T-helper 2 cell treated with Interferon-gamma antibody and Interleukin-4, amounts not matched to agents 5 μg/mL and 100 μg/mL, for 36 hours (primary cell): ENCODE data around the gene KIFC3.
"Not testable (repeated sequence)": the region's sequence is repeated elsewhere in the genome, so short reads cannot be mapped to it uniquely, and the experiment has no call there.

Experiments used
- DNase-seq: peaks from one replicate; pipeline ENCODE4 v3.0.0; 2021; ENCODE audit warnings: low spot score
- H3K27ac Mint-ChIP-seq: one replicate; pipeline ENCODE4 v1.8.0; 2021; ENCODE audit warnings: mild to moderate bottlenecking, mixed read lengths
- H3K27me3 Mint-ChIP-seq: one replicate; pipeline ENCODE4 v1.8.0; 2021; ENCODE audit warnings: low read depth, mixed read lengths
- H3K36me3 Mint-ChIP-seq: one replicate; pipeline ENCODE4 v1.8.0; 2021; ENCODE audit warnings: low read depth, mixed read lengths
- H3K4me1 Mint-ChIP-seq: one replicate; pipeline ENCODE4 v1.8.0; 2021; ENCODE audit warnings: low read depth, mixed read lengths
- H3K4me3 Mint-ChIP-seq: one replicate; pipeline ENCODE4 v1.8.0; 2022; ENCODE audit warnings: mild to moderate bottlenecking, moderate library complexity, mixed read lengths
- H3K9me3 Mint-ChIP-seq: one replicate; pipeline ENCODE4 v1.8.0; 2021; ENCODE audit warnings: mixed read lengths

The KIFC3 gene

DNA sequence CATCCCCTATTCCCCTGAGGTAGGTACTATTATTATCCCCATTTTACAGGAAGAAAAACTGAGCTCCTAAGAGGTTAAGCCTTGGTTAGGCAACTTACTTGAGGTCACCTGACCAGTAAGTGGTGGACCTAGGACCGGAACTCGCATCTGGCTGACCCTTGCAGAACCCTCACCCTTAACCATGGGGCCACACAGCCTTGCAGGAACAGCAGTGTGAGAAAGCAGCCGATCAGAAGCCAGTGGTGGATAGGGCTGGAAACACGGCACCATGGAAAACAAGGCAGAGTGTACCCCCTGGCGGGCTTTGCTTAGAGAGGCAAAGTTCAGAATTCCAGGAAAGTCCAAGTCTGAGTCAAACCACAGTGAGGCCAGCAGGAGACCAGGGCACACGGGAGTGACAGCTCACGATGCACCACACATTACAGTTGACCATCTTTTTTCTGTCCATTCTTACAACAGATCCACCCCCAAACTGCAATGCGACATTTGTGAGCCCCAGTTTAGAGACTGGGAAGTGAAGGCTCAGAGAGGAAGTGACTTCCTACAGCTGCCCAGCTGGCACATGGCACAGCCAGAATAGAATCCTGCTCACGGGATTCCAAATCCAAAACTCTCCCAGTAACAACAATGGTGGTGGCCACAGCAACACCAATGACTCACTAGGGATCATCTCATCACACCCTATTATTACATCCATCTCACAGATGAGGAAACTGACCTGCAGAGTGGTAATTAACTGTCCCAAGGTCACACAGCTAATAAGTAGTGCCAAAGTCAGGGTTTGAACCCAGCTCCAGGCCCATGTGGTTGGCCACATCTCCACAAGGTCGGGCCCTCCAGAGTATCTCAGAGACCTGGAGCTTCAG, 20.3 kb downstream of the KIFC3 start:
- Mint-ChIP-seq H3K9me3 (no peaks in the 10 kb centered on the region), H3K4me1 (no peaks in the 10 kb centered on the region), H3K4me3 (no peak overlapping the region), H3K27me3 (peaks cover 2% of the 10 kb centered on the region), H3K27ac (no peak overlapping the region), H3K36me3 (no peaks in the 10 kb centered on the region)
- no peak for DNase-seq

DNA sequence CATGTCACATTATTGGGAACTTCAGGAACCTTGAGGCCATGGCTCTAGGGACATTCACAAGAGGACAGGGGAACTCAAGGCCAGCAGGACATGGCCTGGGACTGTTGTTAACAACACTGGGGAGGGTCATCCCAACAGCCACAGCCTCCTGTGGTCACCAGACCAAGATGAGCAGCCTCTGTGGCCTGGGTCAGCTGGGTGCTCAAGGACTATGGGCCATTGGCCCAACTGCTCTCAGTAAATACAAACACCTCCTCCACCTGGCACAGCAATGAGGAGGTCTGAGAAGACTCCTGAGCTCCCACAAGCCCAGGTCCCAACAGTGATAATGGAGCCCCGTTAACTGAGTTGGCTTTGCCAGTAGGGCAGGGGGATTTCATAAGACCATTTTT, 20.9 kb downstream of the KIFC3 start:
- Mint-ChIP-seq H3K27me3 (peaks cover 2% of the 10 kb centered on the region), H3K4me1 (no peaks in the 10 kb centered on the region), H3K9me3 (no peaks in the 10 kb centered on the region), H3K36me3 (no peaks in the 10 kb centered on the region), H3K4me3 (no peak overlapping the region), H3K27ac (no peak overlapping the region)
- no peak for DNase-seq

DNA sequence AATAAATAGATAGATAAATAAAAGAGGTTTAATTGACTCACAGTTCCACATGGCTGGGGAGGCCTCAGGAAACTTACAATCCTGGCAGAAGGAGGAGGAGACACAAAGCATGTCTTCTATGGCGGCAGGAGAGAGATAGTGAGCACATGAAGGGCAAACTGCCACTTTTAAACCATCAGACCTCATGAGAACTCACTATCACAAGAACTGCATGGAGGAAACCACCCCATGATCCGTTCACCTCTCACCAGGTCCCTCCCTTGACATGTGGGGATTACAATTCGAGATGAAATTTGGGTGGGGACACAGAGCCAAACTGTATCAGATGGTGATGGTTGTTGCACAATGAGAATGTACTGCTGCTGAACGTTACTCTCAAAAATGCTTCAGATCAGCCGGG, 22.5 kb downstream of the KIFC3 start:
- H3K27me3 Mint-ChIP-seq, H3K4me1 Mint-ChIP-seq, H3K9me3 Mint-ChIP-seq, H3K36me3 Mint-ChIP-seq, H3K4me3 Mint-ChIP-seq, DNase-seq, H3K27ac Mint-ChIP-seq: not testable (repeated sequence)

DNA sequence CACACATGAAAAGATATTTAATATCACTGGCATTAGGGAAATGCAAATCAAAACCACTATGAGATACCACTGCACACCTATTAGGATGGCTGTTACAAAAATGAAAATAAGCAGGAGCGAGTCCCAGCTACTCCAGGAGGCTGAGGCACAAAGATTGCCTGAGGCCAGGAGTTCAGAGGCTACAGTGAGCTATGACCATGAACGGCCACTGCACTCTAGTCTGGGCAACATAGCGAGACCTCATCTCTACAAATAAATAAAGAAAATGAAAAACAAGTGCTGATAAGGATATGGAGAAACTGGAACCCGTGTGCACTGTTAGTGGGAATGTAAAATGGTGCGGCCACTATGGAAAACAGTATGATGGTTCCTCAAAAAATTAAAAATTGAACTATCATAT, 23.6 kb downstream of the KIFC3 start:
- Mint-ChIP-seq H3K4me3 (no peak overlapping the region), H3K27ac (no peak overlapping the region), H3K27me3 (peaks cover 2% of the 10 kb centered on the region), H3K9me3 (no peaks in the 10 kb centered on the region), H3K36me3 (no peaks in the 10 kb centered on the region), H3K4me1 (no peaks in the 10 kb centered on the region)
- DNase-seq, result no peak

DNA sequence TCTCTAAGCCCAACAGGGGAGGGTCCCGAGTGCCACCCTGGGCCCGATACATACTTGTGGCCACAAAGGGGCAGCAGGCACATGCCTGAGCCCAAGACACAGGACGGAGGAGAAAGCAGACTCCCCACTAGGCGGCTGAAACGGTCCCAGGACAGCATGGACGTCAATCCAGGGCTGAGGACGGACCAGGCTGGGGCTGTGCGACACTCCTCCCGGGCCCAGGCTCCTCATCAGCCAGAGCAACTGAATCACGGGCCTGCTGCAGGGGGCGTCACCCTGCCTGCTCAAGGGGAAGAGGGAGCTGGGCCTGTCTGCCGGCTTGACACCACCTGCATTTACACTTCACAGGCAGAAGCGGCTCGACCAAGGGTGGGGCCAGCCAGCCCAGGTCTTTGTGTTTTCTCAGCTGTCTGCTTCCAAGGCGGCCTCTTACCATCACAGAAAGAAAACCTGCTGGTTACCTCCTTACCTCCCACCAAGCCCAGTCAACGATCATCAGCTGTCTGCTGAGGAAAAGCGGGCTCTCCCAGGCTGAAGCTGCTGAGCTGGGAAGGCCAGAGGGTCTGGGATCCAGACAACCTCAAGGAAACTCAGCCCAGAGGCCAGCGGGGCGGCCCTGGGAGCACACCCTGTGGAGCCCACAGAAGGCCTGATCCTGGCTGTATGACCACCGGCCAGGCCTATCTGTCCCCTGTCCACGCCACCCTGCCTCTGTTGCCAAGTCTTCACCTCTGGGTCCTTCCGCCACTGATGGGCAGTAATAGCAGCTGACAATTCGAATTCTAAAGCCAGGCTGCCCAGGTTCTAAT, 26.4 kb downstream of the KIFC3 start:
- peaks cover 2% of the 10 kb centered on the region for H3K27me3 Mint-ChIP-seq
- H3K36me3 Mint-ChIP-seq, result no peaks in the 10 kb centered on the region
- no peak overlapping the region for H3K4me3 Mint-ChIP-seq
- H3K9me3 Mint-ChIP-seq, result no peaks in the 10 kb centered on the region
- H3K4me1 Mint-ChIP-seq, result no peaks in the 10 kb centered on the region
- no peak for DNase-seq
- H3K27ac Mint-ChIP-seq, result no peak overlapping the region

DNA sequence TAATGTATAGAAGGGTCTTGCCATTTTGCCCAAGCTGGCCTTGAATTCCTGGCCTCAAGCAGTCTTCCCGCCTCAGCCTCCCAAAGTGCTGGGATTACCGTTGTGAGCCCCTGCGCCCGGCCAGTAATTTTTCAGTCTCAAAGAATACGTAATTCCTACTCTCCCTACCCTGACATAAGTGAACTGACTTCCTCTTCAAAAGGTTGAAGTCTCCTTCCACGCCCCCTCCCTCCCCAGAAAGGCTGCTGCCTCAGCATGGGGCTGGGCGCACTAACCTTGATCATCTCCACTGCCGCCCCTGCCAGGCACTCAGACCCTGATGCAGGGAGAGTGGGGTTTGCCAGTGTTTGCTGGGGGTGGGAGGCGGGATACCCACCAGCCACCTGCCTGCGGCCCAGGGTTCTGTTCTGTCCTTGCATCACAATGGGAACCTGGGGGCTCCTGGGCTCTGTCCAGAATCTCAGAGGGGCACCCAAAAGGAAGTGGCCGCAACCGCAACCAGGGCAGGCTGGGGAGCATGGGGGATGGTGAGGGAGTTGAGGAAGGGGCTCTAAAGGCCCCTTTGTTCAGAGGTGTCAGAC, 27.5 kb downstream of the KIFC3 start:
- Mint-ChIP-seq H3K36me3 (no peaks in the 10 kb centered on the region), H3K4me3 (no peak overlapping the region), H3K27me3 (peaks cover 2% of the 10 kb centered on the region), H3K9me3 (no peaks in the 10 kb centered on the region), H3K27ac (no peak overlapping the region), H3K4me1 (no peaks in the 10 kb centered on the region)
- no peak for DNase-seq

DNA sequence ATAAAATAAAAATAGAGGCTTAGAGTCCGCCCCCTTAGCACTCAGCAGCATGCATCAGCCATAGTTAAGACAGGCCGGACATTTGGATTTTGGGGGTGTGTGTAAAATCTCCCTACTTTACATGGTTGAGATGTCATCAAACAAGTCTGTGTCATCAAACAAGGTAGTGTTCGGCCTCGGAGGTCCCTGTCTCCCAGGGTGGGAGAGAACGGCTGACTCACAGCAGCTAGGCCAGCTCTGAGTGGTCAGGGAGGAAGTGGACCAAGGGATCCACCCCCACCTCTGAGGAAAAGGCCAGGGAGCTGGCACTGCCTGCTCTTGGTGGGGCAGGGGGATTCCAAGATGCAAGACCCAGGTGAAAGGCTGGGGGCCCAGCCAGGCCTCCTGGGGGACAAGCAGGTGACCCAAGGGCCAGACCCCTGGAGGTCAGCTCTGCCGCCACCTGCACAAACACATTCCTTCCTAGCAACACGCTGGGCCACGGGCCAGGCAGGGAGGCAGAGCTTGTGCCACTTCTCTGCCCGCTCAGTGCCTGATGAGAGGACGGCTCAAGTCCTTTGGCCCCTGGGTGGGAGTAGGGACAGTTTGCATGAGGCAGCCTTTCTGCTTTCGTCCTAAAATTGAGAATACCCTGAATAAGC, 28.5 kb downstream of the KIFC3 start:
- Mint-ChIP-seq H3K9me3 (no peaks in the 10 kb centered on the region), H3K4me1 (no peaks in the 10 kb centered on the region), H3K4me3 (no peak overlapping the region), H3K27ac (no peak overlapping the region), H3K27me3 (no peaks in the 10 kb centered on the region), H3K36me3 (no peaks in the 10 kb centered on the region)
- no peak for DNase-seq

DNA sequence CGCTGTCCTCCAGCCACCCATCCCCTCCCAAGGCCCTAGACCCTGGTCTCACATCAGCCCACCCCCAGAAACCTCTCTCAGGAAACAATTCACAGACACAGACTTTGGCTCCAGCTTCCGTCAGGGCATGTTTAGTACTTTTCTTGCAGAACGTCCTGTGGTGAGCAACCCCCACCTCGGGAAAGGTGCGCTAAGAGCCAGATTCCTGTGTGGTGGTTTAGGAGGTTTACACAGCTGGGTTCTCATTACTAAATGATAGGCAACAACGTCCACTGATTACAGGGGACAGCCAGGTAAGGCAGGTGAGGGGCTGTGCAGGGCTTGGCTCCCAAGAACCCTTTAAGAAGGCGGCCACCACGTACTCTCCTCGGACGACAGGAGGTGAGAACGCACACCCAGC, 29.3 kb downstream of the KIFC3 start:
- H3K27me3 Mint-ChIP-seq, result no peaks in the 10 kb centered on the region
- no peaks in the 10 kb centered on the region for H3K36me3 Mint-ChIP-seq
- no peaks in the 10 kb centered on the region for H3K4me1 Mint-ChIP-seq
- no peak overlapping the region for H3K4me3 Mint-ChIP-seq
- DNase-seq, result no peak
- H3K9me3 Mint-ChIP-seq, result no peaks in the 10 kb centered on the region
- no peak overlapping the region for H3K27ac Mint-ChIP-seq

DNA sequence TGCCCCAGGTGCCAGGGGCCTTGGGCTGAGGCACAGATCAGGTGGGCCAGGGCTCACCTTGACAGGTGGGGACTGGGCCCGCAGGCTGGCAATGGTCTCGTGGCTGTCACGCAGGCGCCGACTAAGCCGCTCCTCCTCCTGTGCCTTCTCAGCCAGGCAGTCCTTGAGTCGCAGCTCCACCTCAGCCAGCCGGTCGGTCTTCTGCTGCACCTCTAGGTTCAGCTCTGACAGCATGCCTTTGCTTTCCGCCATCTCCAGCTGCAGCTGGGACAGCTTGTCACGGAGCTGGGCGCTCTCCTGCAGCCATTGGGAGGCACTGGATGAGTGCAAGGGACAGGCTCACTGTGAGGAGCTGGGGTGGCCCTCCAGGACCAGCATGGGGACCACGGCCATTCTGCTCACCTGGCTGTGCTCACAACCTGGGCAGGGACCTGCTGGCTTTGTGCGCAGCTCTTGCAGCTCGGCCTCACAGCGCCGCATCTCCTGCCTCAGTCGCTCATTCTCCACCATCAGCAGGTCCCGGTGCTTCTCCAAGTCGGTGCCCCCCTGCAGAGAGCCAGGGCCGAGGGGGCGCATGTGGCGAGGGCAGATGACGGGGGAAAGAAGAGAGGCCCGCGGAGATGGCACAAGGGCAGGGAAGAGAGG, 31.0 kb downstream of the KIFC3 start:
- Mint-ChIP-seq H3K36me3 (no peaks in the 10 kb centered on the region), H3K27me3 (no peaks in the 10 kb centered on the region), H3K27ac (no peak overlapping the region), H3K9me3 (no peaks in the 10 kb centered on the region), H3K4me3 (no peak overlapping the region), H3K4me1 (no peaks in the 10 kb centered on the region)
- DNase-seq, result no peak

DNA sequence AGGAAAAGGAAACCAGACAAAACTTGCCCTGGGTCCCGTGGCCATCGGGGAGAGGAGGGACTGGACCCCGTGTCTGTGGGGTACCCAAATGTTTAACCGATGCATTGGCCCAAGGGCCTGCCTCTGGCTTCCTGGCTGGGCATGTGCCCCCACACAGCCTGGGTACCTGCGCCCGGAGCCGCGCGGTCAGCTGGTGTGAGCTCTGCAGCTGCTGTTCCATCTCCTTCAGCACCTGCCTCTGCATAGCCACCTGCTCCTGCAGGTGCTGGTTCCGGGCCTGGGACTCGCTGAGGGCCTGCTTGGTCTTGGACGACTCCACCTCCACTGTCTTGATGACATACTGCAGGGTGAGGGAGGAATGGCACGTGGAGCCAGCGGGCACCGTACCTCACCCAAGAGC, 31.9 kb downstream of the KIFC3 start:
- Mint-ChIP-seq H3K27me3 (no peaks in the 10 kb centered on the region), H3K4me3 (no peak overlapping the region), H3K4me1 (no peaks in the 10 kb centered on the region), H3K9me3 (no peaks in the 10 kb centered on the region), H3K36me3 (no peaks in the 10 kb centered on the region), H3K27ac (no peak overlapping the region)
- DNase-seq, result no peak

DNA sequence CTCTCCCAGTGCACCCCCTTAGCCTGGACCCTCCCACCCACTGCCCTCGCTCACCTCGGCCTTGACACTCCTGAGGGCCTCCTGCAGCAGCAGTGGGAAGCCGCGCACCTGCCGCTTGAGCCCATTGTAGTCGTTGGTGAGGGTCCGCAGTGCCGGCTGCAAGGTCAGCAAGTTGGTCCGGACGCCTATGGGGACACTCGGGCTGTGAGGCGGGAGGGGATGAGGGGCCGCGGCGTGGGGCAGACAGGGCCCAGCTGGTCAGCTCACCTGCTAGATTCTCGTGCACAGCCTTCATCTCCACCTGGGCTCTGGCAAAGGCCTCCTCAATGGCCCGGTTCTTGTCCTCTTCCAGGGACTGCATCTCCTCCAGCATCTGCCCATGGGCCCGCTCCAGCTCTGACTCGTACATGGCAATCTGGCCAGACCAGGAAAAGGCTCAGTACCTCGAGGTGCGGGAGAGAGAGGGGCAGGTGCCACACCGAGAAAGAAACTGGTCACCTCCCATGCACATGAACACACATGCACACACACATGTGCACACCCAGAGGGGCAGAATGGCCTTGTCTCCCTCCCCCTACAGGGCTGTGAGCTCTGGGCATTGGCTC, 32.6 kb downstream of the KIFC3 start:
- no peaks in the 10 kb centered on the region for H3K27me3 Mint-ChIP-seq
- H3K27ac Mint-ChIP-seq, result no peak overlapping the region
- no peak overlapping the region for H3K4me3 Mint-ChIP-seq
- no peaks in the 10 kb centered on the region for H3K36me3 Mint-ChIP-seq
- DNase-seq, result no peak
- no peaks in the 10 kb centered on the region for H3K4me1 Mint-ChIP-seq
- no peaks in the 10 kb centered on the region for H3K9me3 Mint-ChIP-seq

DNA sequence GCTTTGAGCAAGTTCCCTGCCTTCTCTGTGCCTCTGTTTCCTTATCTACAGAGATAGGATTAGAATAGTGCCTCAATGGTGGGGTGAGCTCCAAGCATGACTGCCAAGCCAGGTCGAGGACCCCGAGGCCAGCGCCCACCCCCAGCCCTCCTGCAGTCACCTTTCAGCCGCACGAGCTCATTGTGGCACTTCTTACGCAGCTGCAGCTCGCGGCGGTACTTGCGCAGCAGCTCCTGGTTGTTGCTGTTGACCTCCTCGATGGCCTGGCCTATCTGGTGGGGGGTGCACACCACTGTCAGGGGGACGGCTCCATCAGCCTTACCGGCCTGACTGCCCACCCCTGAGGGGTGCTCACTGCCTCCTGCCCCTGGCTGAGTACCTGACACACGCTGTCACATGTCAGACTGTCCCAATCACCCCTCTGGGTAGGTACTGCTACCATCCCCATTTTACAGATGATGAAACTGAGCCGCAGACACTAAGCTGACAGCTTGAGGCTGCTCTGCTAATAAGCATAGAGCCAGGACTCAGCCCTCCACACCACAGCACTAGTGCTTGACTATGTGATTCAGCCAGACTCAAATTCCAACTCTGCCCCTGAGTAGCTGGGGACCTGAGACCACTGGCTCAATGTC, 35.5 kb downstream of the KIFC3 start:
- no peaks in the 10 kb centered on the region for H3K27me3 Mint-ChIP-seq
- no peak overlapping the region for H3K27ac Mint-ChIP-seq
- H3K9me3 Mint-ChIP-seq, result no peaks in the 10 kb centered on the region
- H3K4me1 Mint-ChIP-seq, result peaks cover 3% of the 10 kb centered on the region
- no peak for DNase-seq
- H3K4me3 Mint-ChIP-seq, result no peak overlapping the region
- no peaks in the 10 kb centered on the region for H3K36me3 Mint-ChIP-seq

DNA sequence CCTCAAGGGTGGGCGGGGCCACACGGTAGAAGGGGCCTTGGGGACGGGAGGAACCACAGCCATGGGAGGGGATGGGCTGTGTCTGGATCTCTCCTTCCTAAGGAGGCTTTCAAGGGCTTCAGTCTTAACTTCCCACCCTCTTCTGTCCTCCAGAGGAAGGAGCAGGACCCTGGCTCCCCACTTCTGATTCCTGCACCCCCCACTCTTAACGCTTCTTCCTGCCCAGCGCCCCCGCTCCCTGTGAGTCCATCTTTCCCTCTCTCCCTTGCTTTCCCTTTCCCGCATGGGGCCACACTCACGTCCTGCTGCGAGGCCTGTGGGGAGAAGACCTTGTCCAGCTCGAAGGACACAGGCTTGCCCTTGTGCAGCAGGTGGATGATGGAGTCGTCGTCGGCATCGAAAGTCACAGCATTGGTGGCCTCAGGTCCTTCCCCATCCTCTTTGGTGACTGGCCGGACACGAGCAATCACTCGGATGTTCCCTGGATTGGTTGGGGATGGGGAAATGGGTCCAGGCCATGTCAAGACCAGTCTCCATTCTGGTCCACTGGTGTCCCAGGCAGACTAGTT, 37.0 kb downstream of the KIFC3 start:
- no peak overlapping the region for H3K4me3 Mint-ChIP-seq

More for the DNA sequence above, 37.0 kb downstream of the KIFC3 start:
- Mint-ChIP-seq H3K36me3 (no peaks in the 10 kb centered on the region), H3K4me1 (peaks cover 3% of the 10 kb centered on the region), H3K27me3 (no peaks in the 10 kb centered on the region), H3K27ac (no peak overlapping the region), H3K9me3 (no peaks in the 10 kb centered on the region)
- DNase-seq, result no peak
